Heart right ventricle (tissue), 16 donors: ENCODE results near the gene GPR158. TPM values are rescaled to one million over a fixed set of nuclear protein-coding genes. Genes with fewer than 3 reads are reported as not detected.

Experiments
- ATAC-seq, 8 donors: fragments of 200-7000 bp; cut with Tn5 transposase; one replicate each; pipeline ENCODE4 v1.9.1; 2020; ENCODE audit warnings: mild to moderate bottlenecking in 8 of 8, moderate library complexity in 8 of 8, moderate number of reproducible peaks in 1 of 8
- DNase-seq, 2 donors: peaks; one replicate each; pipeline ENCODE4 v3.0.0-alpha.2; 2020
- H3K27ac ChIP-seq, 10 donors: fragments of 200-600 bp; sonication (generic) in 2 of 10; one replicate each; pipeline versions ENCODE4 v1.5.0 to v1.8.0; 2020 to 2022; ENCODE audit warnings: mild to moderate bottlenecking in 3 of 10
- H3K27me3 ChIP-seq, 7 donors: fragments of 200-600 bp; one replicate each; pipeline ENCODE4 v1.8.0; 2021 to 2022; ENCODE audit warnings: mild to moderate bottlenecking in 2 of 7
- H3K36me3 ChIP-seq, 9 donors: fragments of 200-600 bp; sonication (generic) in 1 of 9; one replicate each; pipeline versions ENCODE4 v1.5.0 to v1.8.0; 2020 to 2022; ENCODE audit warnings: mild to moderate bottlenecking in 2 of 9
- H3K4me1 ChIP-seq, 9 donors: fragments of 200-600 bp; sonication (generic) in 1 of 9; one replicate each; pipeline versions ENCODE4 v1.5.0 to v1.8.0; 2020 to 2022; ENCODE audit warnings: mild to moderate bottlenecking in 4 of 9
- H3K4me3 ChIP-seq, 10 donors: fragments of 200-600 bp; sonication (generic) in 2 of 10; one replicate each; pipeline versions ENCODE4 v1.5.0 to v1.8.0; 2020 to 2022; ENCODE audit warnings: mild to moderate bottlenecking in 7 of 10, moderate library complexity in 2 of 10
- H3K9me3 ChIP-seq, 11 donors: fragments of 200-600 bp in 10 of 11; sonication (generic) in 2 of 11; one replicate each; pipeline versions ENCODE4 v1.5.0 to v1.8.0; 2013 to 2022; ENCODE audit warnings: mild to moderate bottlenecking in 2 of 11, control low read depth in 1 of 11, moderate library complexity in 1 of 11
- WGBS, 2 donors: extraction: QIAGEN DNeasy Blood & Tissue Kit; methylation state at CpG; one replicate each; pipeline ENCODE4 v1.1.7; 2013; ENCODE audit warnings: inconsistent platforms in 1 of 2; 5-methylcytosine and 5-hydroxymethylcytosine counted together
- intact Hi-C, 10 donors: fragments of 100-400 bp; cut with DNase I; formaldehyde crosslinking; loops; one replicate each; pipeline versions ENCODE4 v1.11.1 to v1.14.2; 2022
- polyA plus RNA-seq, 2 donors: library from polyadenylated mRNA; stranded (reverse); fragments of 200-250 nt; gene quantifications; one replicate each; pipeline ENCODE4 v1.2.3, GENCODE V29; 2013
- total RNA-seq, 10 donors: library from RNA; stranded (reverse); fragmentation: NEBNext Ultra II Directional in 3 of 10; extraction: Animal tissue kit (Norgen Biotek cat#: 25700) in 3 of 10; gene quantifications; one replicate each; pipeline versions ENCODE4 v1.2.1 to v1.2.4, GENCODE V29; 2021 to 2023
- TF ChIP-seq, protein P1 (sequence below), 9 donors: fragments of 200-600 bp; sonication (generic) in 2 of 9; IDR thresholded peaks; one replicate each; pipeline versions ENCODE4 v1.5.0 to v1.8.0; 2021 to 2022; ENCODE audit warnings: antibody characterized with exemption in 9 of 9, mild to moderate bottlenecking in 5 of 9, moderate library complexity in 1 of 9
- donor health status: Arrhythmogenic right ventricular cardiomyopathy.
- donor health status: ischemic (EF 13 %, LVEDD 7.1; RV severe dilation, severe dysfunction).
- donor health status: healthy with polysubstance abuse.
- donor health status: DM: no; HTN: yes; CAD: no.
- donor health status: DM: no; HTN: no; CAD: no.
- donor health status: ischemic (EF 25% LVEDD 6.9; RV normal size, moderate dysfunction).
- donor health status: ischemic (EF 25% LVEDD 5.7; RV mildly dilated, moderate dysfunction).
- donor health status: healthy.
- donor health status: DM: yes; HTN: yes; CAD: no.
- donor health status: Ischemic cardiomyopathy.
- donor health status: ischemic (EF 35%, LVEDD 5.7; RV mildly dilated, moderate dysfunction).
- donor health status: nonischemic (EF 11% LVEDD 7.7; RV severe dilation, severe dysfunction).
- donor health status: DM: yes; HTN: yes; CAD: no.
- donor health status: PGD.
- donor health status: ischemic (EF 29% LVEDD 5.4; RV normal size, mild dysfunction).
- donor health status: nonischemic (EF 23%, LVEDD 6.1; RV moderate dilation, normal function).

Gene GPR158
- total and polyA plus RNA-seq, 12 donors, result under 0.01 to 0.04 TPM; not detected in 10

DNA sequence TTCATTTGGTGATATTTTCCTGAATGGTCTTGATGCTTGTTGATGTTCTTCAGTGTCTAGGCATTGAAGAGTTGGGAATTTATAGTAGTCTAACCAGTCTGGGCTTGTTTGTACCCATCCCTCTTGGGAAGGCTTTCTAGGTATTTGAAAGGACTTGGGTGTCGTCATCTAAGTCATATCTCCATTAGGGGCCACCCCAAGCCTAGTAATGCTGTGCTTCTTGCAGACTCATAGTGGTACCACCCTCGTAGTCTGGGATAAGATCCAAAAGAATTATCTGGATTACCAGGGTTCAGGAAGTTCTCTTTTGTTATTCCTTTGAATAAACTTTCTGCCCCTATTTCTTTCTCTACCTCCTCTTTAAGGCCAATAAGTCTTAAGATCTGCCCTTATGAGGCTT, 439.9 kb downstream of the GPR158 start:
- 69 to 72% methylated on average over 2 of the region's 2 CpGs for WGBS, 2 donors
- DNase-seq (no peak), ATAC-seq (no peak)
- H3K27me3 ChIP-seq, result no peaks in the 10 kb centered on the region
- H3K4me3 ChIP-seq, result no peak overlapping the region
- intact Hi-C loops, result no loop called here
- H3K9me3 ChIP-seq, result peaks cover 0 to 24% (median 8%) of the 10 kb centered on the region in 11 donors
- H3K36me3 ChIP-seq, result no peaks in the 10 kb centered on the region
- H3K4me1 ChIP-seq, result no peaks in the 10 kb centered on the region
- no peak overlapping the region for H3K27ac ChIP-seq
- TF ChIP-seq, protein P1, sequence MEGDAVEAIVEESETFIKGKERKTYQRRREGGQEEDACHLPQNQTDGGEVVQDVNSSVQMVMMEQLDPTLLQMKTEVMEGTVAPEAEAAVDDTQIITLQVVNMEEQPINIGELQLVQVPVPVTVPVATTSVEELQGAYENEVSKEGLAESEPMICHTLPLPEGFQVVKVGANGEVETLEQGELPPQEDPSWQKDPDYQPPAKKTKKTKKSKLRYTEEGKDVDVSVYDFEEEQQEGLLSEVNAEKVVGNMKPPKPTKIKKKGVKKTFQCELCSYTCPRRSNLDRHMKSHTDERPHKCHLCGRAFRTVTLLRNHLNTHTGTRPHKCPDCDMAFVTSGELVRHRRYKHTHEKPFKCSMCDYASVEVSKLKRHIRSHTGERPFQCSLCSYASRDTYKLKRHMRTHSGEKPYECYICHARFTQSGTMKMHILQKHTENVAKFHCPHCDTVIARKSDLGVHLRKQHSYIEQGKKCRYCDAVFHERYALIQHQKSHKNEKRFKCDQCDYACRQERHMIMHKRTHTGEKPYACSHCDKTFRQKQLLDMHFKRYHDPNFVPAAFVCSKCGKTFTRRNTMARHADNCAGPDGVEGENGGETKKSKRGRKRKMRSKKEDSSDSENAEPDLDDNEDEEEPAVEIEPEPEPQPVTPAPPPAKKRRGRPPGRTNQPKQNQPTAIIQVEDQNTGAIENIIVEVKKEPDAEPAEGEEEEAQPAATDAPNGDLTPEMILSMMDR (IDR thresholded peaks at IDR 0.05), result no peak

DNA sequence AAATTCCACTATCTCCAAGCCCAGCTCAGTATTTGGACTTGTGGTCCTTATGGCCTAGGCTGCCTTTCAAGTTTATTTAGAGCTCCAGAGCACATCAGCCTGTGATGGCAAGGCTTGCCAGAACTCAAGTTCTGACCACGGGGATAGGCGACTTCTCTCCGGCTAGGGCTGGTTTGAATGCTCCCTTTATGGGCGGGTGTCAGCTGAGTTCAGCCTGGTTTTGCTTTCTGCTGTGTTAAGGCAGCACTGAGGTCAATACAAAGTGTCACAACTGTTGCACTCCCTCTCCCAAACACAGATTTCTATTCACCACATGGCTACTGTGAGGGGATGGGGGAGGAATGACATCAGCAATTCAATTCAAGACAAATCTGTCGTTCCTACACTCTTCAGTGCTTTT, 441.1 kb downstream of the GPR158 start:
- Histone ChIP-seq H3K4me1 (no peaks in the 10 kb centered on the region), H3K27me3 (no peaks in the 10 kb centered on the region), H3K4me3 (no peak overlapping the region), H3K9me3 (peaks cover 0 to 14% (median 1%) of the 10 kb centered on the region in 11 donors), H3K36me3 (no peaks in the 10 kb centered on the region), H3K27ac (no peak overlapping the region)
- TF ChIP-seq, protein P1 (IDR thresholded peaks at IDR 0.05), result no peak
- no peak for ATAC-seq
- WGBS, 2 donors, result 76 to 78% methylated on average over 5 of the region's 5 CpGs
- DNase-seq, result no peak
- intact Hi-C loops, result no loop called here

DNA sequence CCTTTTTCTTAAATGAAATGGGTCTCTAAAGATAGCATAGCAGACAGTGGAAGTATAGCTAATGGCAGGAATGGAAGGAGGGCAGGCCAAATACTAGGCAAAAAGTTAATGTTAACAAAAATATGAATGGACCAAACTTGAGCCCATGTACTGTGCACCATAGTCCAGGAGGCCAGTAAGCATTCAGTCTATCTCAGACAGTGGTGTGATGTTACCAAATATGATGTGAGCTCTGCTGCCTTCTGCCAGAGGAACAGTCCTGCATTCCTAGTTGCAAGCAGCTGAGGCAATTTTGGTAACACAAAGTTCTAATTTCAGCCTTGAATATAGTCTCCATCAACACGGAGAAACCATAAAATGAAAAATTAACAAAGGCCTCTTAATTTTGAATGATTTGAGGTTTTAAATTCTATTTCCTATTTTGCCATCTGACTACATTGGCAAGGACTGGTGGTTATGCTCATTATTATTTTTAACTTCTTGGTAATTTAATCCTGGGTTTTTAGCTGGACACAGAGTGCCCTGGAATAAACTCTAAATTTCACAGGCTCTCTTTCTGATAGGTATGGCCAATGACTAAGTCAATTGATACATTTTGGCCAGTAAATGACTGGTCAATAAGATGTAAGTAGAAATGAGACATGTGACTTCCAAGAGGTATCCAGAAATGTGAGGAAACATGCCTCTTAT, 442.2 kb downstream of the GPR158 start:
- Histone ChIP-seq H3K9me3 (peaks cover 0 to 13% (median 0%) of the 10 kb centered on the region in 11 donors), H3K4me3 (no peak overlapping the region), H3K27ac (no peak overlapping the region), H3K4me1 (no peaks in the 10 kb centered on the region), H3K36me3 (no peaks in the 10 kb centered on the region), H3K27me3 (no peaks in the 10 kb centered on the region)
- intact Hi-C loops, result no loop called here
- ATAC-seq, result no peak
- DNase-seq, result no peak
- TF ChIP-seq, protein P1 (IDR thresholded peaks at IDR 0.05), result no peak
- 90 to 93% methylated on average over 1 of the region's 1 CpG for WGBS, 2 donors

DNA sequence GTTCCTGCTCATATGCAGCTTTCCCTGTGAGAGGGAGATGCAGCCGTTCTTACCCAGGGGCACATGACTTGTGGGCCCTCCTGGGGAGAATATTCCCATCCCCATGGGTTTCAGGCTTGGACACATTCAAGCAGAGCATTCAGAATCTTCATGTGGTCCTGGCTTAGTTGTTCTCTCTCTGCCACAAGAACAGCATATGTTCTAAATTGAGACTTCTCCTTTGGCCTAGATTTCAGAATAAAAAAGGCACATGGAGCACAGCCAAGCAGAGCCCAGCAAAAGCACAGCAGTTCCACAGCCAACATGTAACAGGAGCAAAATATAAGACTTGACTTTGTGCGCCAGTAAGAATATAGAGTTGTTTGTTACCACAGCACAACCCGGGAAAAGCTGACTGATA, 452.8 kb downstream of the GPR158 start:
- H3K36me3 ChIP-seq, result no peaks in the 10 kb centered on the region
- ATAC-seq (no peak), DNase-seq (no peak)
- peaks cover 0 to 6% (median 0%) of the 10 kb centered on the region in 11 donors for H3K9me3 ChIP-seq
- TF ChIP-seq, protein P1 (IDR thresholded peaks at IDR 0.05), result no peak
- no peaks in the 10 kb centered on the region for H3K27me3 ChIP-seq
- no peaks in the 10 kb centered on the region for H3K4me1 ChIP-seq
- no peak overlapping the region for H3K27ac ChIP-seq
- 78 to 79% methylated on average over 3 of the region's 3 CpGs for WGBS, 2 donors
- intact Hi-C loops, result no loop called here
- no peak overlapping the region for H3K4me3 ChIP-seq
